Esophagus (tissue), 2 donors: Measurements from ENCODE around the gene TNPO2. TPM values are rescaled to one million over a fixed set of nuclear protein-coding genes. Genes with fewer than 3 reads are reported as not detected.

ENCODE experiments used
- H3K27ac ChIP-seq, 2 donors: one replicate each; pipeline ENCODE4 v1.5.1; 2013; ENCODE audit warnings: low read depth in 2 of 2, mild to moderate bottlenecking in 2 of 2, inconsistent platforms in 1 of 2, low read length in 1 of 2, moderate library complexity in 1 of 2
- H3K27me3 ChIP-seq, 2 donors: one replicate each; pipeline ENCODE4 v1.6.1; 2013; ENCODE audit warnings: low read length in 2 of 2, control low read depth in 1 of 2, mild to moderate bottlenecking in 1 of 2; ENCODE audit not compliant: insufficient read depth in 2 of 2, control insufficient read depth in 1 of 2
- H3K36me3 ChIP-seq, 2 donors: one replicate each; pipeline ENCODE4 v1.6.1; 2013; ENCODE audit warnings: low read length in 1 of 2; ENCODE audit not compliant: control insufficient read depth in 2 of 2, insufficient read depth in 2 of 2
- H3K4me1 ChIP-seq, 2 donors: one replicate each; pipeline ENCODE4 v1.6.1; 2013; ENCODE audit warnings: low read length in 1 of 2; ENCODE audit not compliant: control insufficient read depth in 2 of 2, insufficient read depth in 2 of 2
- H3K4me3 ChIP-seq, 2 donors: one replicate each; pipeline ENCODE4 v1.5.1; 2013; ENCODE audit warnings: low read length in 2 of 2, mild to moderate bottlenecking in 2 of 2, low read depth in 1 of 2, moderate library complexity in 1 of 2
- H3K9me3 ChIP-seq, 2 donors: one replicate each; pipeline ENCODE4 v1.6.1; 2013; ENCODE audit warnings: mild to moderate bottlenecking in 2 of 2, low read depth in 1 of 2, low read length in 1 of 2, moderate library complexity in 1 of 2; ENCODE audit not compliant: control insufficient read depth in 2 of 2, insufficient read depth in 1 of 2
- WGBS, 2 donors: extraction: QIAGEN DNeasy Blood & Tissue Kit; methylation state at CpG; one replicate each; pipeline ENCODE4 v1.1.7; 2013; 5-methylcytosine and 5-hydroxymethylcytosine counted together
- polyA plus RNA-seq, 2 donors: library from polyadenylated mRNA; stranded (reverse); fragments of 200-250 nt; gene quantifications; one replicate each; pipeline ENCODE4 v1.2.3, GENCODE V29; 2013
- donor health status: healthy with polysubstance abuse.
- donor health status: Bipolar disorder and iron deficiency.

The TNPO2 gene
- polyA plus RNA-seq, 2 donors = 29.7 to 37.2 TPM

DNA sequence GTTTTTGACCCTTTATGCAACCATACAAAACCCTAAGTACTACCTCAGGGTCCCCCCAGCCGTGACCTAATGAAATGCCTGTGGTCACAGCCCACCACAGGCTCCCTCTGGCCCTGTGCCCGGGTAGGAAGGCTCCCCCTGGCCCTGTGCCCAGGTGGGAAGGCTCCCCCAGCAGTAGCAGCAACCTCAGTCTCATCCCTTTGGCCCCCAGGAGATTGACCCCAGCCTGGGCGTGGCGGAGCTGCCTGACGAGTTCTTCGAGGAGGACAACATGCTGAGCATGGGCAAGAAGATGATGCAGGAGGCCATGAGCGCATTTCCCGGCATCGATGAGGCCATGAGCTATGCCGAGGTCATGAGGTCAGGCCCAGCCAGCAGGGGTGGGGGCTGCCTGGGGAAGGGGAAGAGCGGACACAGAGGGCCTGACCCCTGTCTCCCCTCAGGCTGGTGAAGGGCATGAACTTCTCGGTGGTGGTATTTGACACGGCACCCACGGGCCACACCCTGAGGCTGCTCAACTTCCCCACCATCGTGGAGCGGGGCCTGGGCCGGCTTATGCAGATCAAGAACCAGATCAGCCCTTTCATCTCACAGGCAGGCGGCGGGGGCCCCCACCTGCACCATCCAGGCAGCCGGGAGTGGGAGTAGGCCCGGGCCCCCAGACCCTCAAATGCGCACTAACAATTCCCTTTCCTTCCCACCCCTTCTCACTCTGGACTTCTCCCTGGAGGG lies 21.6 kb upstream of the TNPO2 start:
- Histone ChIP-seq H3K4me3 (no peak overlapping the region), H3K4me1 (peaks cover 0 to 10% of the 10 kb centered on the region in 2 donors), H3K27ac (no peak overlapping the region), H3K27me3 (no peaks in the 10 kb centered on the region), H3K9me3 (peaks cover 0 to 3% of the 10 kb centered on the region in 2 donors), H3K36me3 (peaks cover 3 to 27% of the 10 kb centered on the region in 2 donors)
- WGBS, 2 donors = 81 to 83% methylated on average over 19 to 22 of the region's 22 CpGs

DNA sequence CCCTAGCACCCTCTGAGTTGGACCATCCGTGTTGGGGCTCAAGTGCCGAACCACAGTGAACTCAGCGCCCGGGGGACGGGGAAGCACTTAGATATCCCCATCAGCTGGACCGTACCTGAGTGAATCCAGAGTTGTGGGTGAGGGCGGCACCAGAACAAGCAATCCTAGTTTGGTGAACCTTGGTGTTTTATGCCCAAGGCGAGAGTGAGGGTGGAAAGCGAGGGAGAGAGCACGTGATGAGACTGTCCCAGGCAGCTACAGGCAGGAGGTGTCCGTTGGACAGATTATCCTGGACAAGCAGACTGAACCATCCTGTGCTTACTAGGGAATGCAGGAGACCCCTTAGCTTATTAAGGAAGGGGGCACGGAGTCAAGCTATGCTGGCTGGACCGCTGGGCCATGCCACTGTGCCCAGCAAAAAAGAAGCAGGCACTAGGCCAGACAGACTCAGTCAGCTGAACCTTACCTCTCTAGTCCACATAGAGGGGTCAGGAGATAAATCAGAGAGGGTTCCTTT lies 14.2 kb upstream of the TNPO2 start:
- 11 to 12% methylated on average over 13 of the region's 13 CpGs for WGBS, 2 donors
- Histone ChIP-seq H3K4me3 (peak overlapping the region; percentile 80 to 87), H3K27me3 (no peaks in the 10 kb centered on the region), H3K27ac (peak overlapping the region; percentile 58 to 92), H3K4me1 (peaks cover 6 to 8% of the 10 kb centered on the region in 2 donors), H3K36me3 (peaks cover 0 to 7% of the 10 kb centered on the region in 2 donors), H3K9me3 (no peaks in the 10 kb centered on the region)

DNA sequence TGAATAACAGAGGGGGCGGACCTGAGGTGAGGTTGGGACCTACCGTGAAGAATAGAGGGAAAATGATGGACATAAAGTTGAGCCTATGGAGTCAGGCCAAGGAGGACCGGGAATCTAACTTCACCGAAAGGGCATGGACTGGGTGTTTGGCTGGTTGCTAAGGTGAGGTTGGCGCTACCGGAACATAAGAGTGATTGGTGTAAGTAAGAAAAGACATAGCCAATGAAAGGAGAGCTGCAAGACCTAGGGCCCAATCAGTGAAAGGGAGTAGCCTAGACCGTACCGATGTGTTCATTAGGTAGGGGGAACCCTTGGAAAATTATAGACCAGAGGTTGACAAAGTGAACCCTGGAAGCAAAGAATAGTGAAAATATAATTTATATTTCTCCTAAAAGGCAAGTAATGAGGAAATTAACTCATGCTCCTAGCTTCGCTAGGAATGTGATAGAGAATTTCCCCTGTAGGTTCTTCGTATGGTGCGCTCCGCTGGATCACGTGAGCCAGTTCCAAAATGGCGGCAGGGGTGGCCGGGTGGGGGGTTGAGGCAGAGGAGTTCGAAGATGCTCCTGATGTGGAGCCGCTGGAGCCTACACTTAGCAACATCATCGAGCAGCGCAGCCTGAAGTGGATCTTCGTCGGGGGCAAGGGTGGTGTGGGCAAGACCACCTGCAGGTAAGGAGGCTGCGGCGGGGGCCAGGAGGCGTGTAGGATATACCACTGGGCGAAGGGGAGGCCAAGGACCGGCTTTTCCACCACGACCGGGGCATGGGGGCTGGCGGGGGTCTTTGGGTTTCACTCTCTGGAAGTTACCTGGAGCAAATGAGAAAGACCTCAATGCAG lies 13.5 kb upstream of the TNPO2 start, which contains the start of gene GET3:
TSS of gene GET3 (plus strand) at position 503 of the 840 bp plus-strand sequence. CDS start at position 512, 9 bp downstream.
- Histone ChIP-seq H3K36me3 (peaks cover 0 to 6% of the 10 kb centered on the region in 2 donors), H3K27ac (peak within 1 kb of the TSS; percentile 81 to 92), H3K4me3 (peak within 1 kb of the TSS; percentile 80 to 87), H3K27me3 (no peaks in the 10 kb centered on the region), H3K9me3 (no peaks in the 10 kb centered on the region), H3K4me1 (peaks cover 6 to 9% of the 10 kb centered on the region in 2 donors)
- WGBS, 2 donors = 0 to 1% methylated on average over 28 to 29 of the region's 29 CpGs

DNA sequence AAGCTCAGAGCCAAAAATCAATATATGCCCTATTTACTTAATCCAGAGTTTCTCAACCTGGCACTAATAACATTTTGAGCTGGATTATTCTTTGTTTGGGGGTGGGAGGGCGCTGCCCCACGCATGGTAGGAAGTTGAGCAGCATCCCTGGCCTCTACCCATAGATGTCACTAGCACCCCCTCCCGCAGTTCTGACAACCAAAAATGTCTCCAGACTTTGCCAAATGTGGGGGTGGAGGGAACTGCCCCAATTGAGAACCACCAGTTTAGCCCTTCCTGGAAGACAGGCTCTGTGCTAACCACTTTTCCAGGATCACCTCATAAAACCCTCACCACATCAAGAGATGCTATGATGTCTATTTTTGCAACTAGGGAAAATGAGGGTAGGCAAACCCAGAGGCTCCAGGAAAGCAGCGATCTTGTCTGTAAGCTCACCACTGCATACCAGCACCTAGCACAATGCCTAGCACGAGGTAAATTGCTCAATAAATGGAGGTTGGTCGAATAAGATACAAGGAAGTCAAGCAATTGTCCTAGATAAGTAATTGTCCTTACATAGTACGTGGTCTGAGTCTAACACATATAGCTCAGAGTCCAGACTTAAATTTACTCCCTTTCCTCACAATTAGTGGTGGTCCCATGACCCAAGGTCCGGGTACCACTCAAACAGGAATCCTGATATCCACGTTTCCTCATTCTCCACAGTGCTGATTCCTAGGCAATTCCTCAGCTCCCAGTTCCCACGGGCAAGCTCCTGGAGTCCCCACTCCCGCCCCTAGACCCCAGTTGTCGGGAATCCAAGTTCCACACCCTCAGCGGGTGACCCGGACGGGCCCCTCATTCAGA lies 9.9 kb upstream of the TNPO2 start:
- Histone ChIP-seq H3K27me3 (no peaks in the 10 kb centered on the region), H3K36me3 (peaks cover 8 to 24% of the 10 kb centered on the region in 2 donors), H3K9me3 (no peaks in the 10 kb centered on the region), H3K27ac (peak overlapping the region; percentile 90 to 95), H3K4me3 (peak overlapping the region; percentile 75 to 98), H3K4me1 (peaks cover 8 to 16% of the 10 kb centered on the region in 2 donors)
- WGBS, 2 donors = 1 to 2% methylated on average over 15 of the region's 15 CpGs

DNA sequence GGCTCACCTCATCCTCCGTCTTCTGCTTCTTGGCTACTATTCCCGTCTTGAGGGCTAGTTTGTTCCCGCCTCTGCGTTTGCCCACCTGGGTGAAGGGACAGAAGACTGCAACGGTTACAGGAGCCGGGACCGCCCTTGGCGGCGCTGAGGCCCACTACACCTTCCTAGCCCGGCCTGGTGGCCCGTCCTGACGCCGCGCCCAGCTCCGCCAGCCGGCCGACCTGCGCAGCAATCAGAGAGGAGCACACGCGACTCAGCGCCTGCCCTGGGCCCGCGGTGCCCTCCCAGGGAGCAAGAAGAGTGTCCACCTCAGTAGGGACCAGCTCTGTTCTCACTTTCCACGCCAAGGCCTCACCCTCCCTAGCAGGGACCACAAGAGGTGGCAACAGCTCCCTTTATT lies 7.6 kb upstream of the TNPO2 start:
- Histone ChIP-seq H3K9me3 (no peaks in the 10 kb centered on the region), H3K4me1 (peaks cover 2 to 8% of the 10 kb centered on the region in 2 donors), H3K27ac (no peak overlapping the region), H3K36me3 (peaks cover 8 to 28% of the 10 kb centered on the region in 2 donors), H3K27me3 (no peaks in the 10 kb centered on the region), H3K4me3 (no peak overlapping the region)
- 90 to 93% methylated on average over 24 of the region's 24 CpGs for WGBS, 2 donors

DNA sequence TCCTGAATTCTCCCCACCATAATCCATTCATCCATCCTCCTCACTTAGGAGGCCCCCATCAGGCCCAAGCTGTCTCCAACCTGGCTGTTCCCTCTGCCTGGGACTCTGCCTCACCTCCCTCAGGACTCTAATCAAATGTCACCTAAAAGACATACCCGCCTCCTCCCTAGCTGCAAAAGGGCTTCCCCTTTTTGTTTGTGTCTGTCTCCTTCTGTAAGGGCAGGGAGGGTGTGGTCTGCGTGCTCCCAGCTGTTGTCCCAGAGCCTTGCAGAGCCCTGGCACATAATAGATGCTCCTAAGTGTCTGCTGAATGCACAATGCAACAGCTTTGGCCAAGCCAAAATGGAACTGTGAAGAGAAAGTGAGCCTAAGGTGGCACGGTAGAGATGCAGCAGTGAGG lies 6.3 kb upstream of the TNPO2 start:
- Histone ChIP-seq H3K9me3 (no peaks in the 10 kb centered on the region), H3K27me3 (no peaks in the 10 kb centered on the region), H3K4me1 (peaks cover 2 to 8% of the 10 kb centered on the region in 2 donors), H3K4me3 (no peak overlapping the region), H3K27ac (no peak overlapping the region), H3K36me3 (peaks cover 8 to 28% of the 10 kb centered on the region in 2 donors)
- WGBS, 2 donors = 73% methylated on average over 3 of the region's 3 CpGs

DNA sequence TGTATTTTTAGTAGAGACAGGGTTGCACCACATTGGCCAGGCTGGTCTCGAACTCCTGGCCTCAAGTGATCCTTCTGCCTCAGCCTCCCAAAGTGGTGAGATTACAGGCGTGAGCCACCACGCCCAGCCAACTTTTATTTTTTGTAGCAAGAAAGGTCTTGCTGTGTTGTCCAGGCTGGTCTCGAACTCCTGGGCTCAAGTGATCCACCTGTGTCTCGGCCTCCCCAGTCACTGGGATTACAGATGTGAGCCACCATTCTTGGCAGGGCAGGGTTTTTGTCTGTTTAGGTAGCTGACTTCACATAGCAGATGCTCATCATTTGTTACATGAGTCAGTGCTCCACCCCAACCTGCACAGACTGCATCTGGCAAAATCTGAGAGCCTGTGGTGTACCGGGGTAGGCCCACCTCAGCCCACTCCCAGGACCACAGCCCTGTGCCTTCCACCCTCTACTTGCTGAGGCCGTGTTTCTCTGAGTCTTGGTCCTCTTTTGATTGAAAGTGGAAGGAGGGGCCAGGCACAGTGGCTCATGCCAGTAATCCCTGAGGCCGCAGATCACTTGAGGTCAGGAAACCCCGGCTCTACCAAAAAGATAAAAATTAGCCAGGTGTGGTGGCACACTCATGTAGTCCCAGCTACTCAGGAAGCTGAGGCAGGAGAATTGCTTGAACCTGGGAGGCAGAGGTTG lies 4.2 kb upstream of the TNPO2 start:
- Histone ChIP-seq H3K4me1 (peaks cover 2 to 8% of the 10 kb centered on the region in 2 donors), H3K27me3 (no peaks in the 10 kb centered on the region), H3K4me3 (no peak overlapping the region), H3K9me3 (no peaks in the 10 kb centered on the region), H3K36me3 (peaks cover 8 to 28% of the 10 kb centered on the region in 2 donors), H3K27ac (no peak overlapping the region)
- 90 to 94% methylated on average over 9 of the region's 9 CpGs for WGBS, 2 donors

DNA sequence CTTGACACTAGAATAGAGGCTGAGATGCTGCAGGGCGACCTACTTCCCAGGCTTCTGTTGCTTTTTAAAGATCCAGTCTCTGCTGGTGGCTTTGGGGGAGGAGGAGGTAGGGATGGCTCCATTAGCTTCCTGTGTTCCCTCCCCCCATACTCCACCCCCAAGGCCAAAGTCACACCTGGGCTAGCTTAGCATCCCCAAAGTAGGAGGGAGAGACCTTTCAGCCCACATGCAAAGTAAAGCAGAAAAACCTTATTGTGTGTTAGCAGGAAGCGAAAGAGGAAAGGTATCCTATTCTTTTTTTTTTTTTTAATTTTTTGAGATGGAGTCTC lies 3.2 kb upstream of the TNPO2 start:
- Histone ChIP-seq H3K36me3 (peaks cover 8 to 28% of the 10 kb centered on the region in 2 donors), H3K9me3 (no peaks in the 10 kb centered on the region), H3K27ac (no peak overlapping the region), H3K4me1 (peaks cover 2 to 4% of the 10 kb centered on the region in 2 donors), H3K27me3 (no peaks in the 10 kb centered on the region), H3K4me3 (no peak overlapping the region)
- 83 to 91% methylated on average over 2 of the region's 2 CpGs for WGBS, 2 donors
